ENCODE measurements around the gene GFOD1. TPM values are rescaled to one million over a fixed set of nuclear protein-coding genes. Genes with fewer than 3 reads are reported as not detected.

GFOD1 gene
- total RNA-seq, 1 experiment from 2014 or later = 6.1 TPM

DNA sequence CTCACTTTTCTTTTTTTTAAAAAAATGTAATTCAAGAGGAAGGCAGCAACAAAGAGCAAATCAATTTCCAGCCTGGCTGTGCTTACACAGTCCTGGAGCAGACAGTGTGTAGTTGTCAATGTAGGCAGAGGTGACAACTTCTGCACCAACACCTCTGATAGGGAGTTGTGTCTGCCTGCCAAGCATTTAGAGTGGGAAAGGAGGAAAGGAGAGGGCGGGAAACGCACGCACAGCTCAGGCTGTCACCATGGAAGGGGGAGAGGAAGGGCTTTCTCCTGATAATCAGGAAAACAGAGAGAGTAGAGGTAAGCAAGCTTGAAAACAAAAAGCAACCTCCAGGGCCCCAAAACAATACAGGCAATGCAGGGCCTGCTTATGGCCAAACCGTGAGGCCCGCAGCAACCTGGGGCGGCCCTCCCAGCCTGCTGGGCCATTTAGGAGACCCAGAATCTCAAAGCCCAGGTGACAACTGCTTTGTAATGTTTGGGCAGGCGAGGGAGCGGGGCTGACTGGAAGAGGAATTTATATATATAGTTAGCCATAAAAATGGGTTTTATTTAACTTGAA is 41.5 kb upstream of the GFOD1 start:
- Histone ChIP-seq H3K56ac (ENCODE audit: insufficient read length, low read depth, low read length) (no peak overlapping the region), H3K23me2 (ENCODE audit: insufficient read length, low read depth, low read length, poor library complexity, severe bottlenecking) (no peaks in the 10 kb centered on the region), H2AK5ac (ENCODE audit: insufficient read length, low read length) (no peak overlapping the region), H2BK5ac (ENCODE audit: insufficient read length, low read length) (no peak overlapping the region), H3K4me1 (ENCODE audit: insufficient read depth, low read length) (no peaks in the 10 kb centered on the region; the same call in 1 of the 2 replicates), H3T11ph (ENCODE audit: low read length) (no peak overlapping the region), H3K18ac (ENCODE audit: insufficient read length, low read depth, low read length) (no peak overlapping the region), H3K79me2 (ENCODE audit: insufficient read depth, low read length) (no peaks in the 10 kb centered on the region), H3K14ac (ENCODE audit: insufficient read depth, low read length) (no peak overlapping the region; the same call in 1 of the 2 replicates), H3K4ac (ENCODE audit: low read depth, low read length) (no peak overlapping the region), H2BK15ac (ENCODE audit: low read depth, low read length) (no peak overlapping the region), H3K79me1 (ENCODE audit: insufficient read depth, low read depth, low read length, poor library complexity, severe bottlenecking) (no peaks in the 10 kb centered on the region), H3K23ac (ENCODE audit: insufficient read length, low read depth, low read length) (no peak overlapping the region), H4K5ac (ENCODE audit: insufficient read length, low read depth, low read length) (no peak overlapping the region), H3K27ac (ENCODE audit: insufficient read length, low read depth, low read length) (no peak overlapping the region), H4K91ac (ENCODE audit: insufficient read length, low read depth, low read length) (no peak overlapping the region), H3K9me3 (ENCODE audit: control insufficient read depth, low read depth, low read length) (no peaks in the 10 kb centered on the region), H2BK120ac (ENCODE audit: low read depth, low read length, poor library complexity, severe bottlenecking) (no peak overlapping the region), H2BK20ac (ENCODE audit: low read depth, low read length, poor library complexity, severe bottlenecking) (no peak overlapping the region), H3K9ac (ENCODE audit: extremely low read depth, insufficient read length, low read length) (no peak overlapping the region), H4K20me1 (ENCODE audit: control insufficient read depth, insufficient read depth, insufficient read length) (no peaks in the 10 kb centered on the region), H2BK12ac (ENCODE audit: insufficient read length, low read depth, low read length) (no peak overlapping the region), H2AFZ (ENCODE audit: low read length) (peak overlapping the region; percentile 4), H3K27me3 (ENCODE audit: insufficient read depth, low read length) (no peaks in the 10 kb centered on the region), H3K4me2 (ENCODE audit: insufficient read depth, insufficient read length, low read length) (no peak overlapping the region), H4K8ac (replicated peaks; ENCODE audit: insufficient read length, low read depth, low read length) (no peak overlapping the region)
- H3K4me1 Mint-ChIP-seq = peaks cover 39% of the 10 kb centered on the region in 2 experiments
- DNase-seq = peak; percentile 34
- peak overlapping the region in 1 of 2 experiments; percentile 31; a peak in 1 of 5 replicates for H3K4me3 Mint-ChIP-seq
- no peaks in the 10 kb centered on the region for H3K36me3 Mint-ChIP-seq (ENCODE audit: insufficient read depth in 1 of 3, low read depth in 3 of 3)
- no peaks in the 10 kb centered on the region; the same call in 1 of the 2 replicates for H3K27me3 Mint-ChIP-seq (ENCODE audit: low read depth)
- H3K27ac Mint-ChIP-seq = peak overlapping the region; percentile 4 to 98 (median 68); a peak in 4 of 7 replicates
- TF ChIP-seq, protein P1, sequence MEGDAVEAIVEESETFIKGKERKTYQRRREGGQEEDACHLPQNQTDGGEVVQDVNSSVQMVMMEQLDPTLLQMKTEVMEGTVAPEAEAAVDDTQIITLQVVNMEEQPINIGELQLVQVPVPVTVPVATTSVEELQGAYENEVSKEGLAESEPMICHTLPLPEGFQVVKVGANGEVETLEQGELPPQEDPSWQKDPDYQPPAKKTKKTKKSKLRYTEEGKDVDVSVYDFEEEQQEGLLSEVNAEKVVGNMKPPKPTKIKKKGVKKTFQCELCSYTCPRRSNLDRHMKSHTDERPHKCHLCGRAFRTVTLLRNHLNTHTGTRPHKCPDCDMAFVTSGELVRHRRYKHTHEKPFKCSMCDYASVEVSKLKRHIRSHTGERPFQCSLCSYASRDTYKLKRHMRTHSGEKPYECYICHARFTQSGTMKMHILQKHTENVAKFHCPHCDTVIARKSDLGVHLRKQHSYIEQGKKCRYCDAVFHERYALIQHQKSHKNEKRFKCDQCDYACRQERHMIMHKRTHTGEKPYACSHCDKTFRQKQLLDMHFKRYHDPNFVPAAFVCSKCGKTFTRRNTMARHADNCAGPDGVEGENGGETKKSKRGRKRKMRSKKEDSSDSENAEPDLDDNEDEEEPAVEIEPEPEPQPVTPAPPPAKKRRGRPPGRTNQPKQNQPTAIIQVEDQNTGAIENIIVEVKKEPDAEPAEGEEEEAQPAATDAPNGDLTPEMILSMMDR (conservative IDR thresholded peaks at IDR 0.05) = no peak
- no CpG with 5 or more reads among the region's 8 CpGs for WGBS (ENCODE audit: extremely low coverage, insufficient read length, low lambda C conversion rate)
- H3K9me3 Mint-ChIP-seq = no peaks in the 10 kb centered on the region
